Type B pancreatic cell (in vitro differentiated cells): ENCODE data around the gene CEP164. TPM values are rescaled to one million over a fixed set of nuclear protein-coding genes. Genes with fewer than 3 reads are reported as not detected.
"Not testable (repeated sequence)": the region's sequence is repeated elsewhere in the genome, so short reads cannot be mapped to it uniquely, and the experiment has no call there.

Source experiments
- DNase-seq: peaks from one replicate; pipeline ENCODE4 v3.0.0; 2021; ENCODE audit warnings: mixed read lengths; ENCODE audit not compliant: unreplicated experiment; ENCODE audit errors: extremely low spot score
- H3K27ac Mint-ChIP-seq: 2 replicates; pipeline ENCODE4 v1.8.0; 2021; ENCODE audit warnings: mild to moderate bottlenecking, mixed read lengths
- H3K27me3 Mint-ChIP-seq: 2 replicates; pipeline ENCODE4 v1.8.0; 2021; ENCODE audit warnings: mixed read lengths
- H3K36me3 Mint-ChIP-seq: 2 replicates; pipeline ENCODE4 v1.8.0; 2021; ENCODE audit warnings: mixed read lengths
- H3K4me1 Mint-ChIP-seq: one replicate; pipeline ENCODE4 v1.8.0; 2021; ENCODE audit warnings: mixed read lengths; ENCODE audit not compliant: unreplicated experiment
- H3K4me3 Mint-ChIP-seq: 2 replicates; pipeline ENCODE4 v1.8.0; 2021; ENCODE audit warnings: mild to moderate bottlenecking, mixed read lengths
- H3K9me3 Mint-ChIP-seq: 2 replicates; pipeline ENCODE4 v1.8.0; 2021; ENCODE audit warnings: mixed read lengths
- CTCF ChIP-seq: fragments of 200-600 bp; sonication (generic); conservative IDR thresholded peaks from 2 replicates; pipeline ENCODE4 v1.5.0; 2021; ENCODE audit warnings: antibody characterized with exemption, mild to moderate bottlenecking
- total RNA-seq: library from RNA; stranded (reverse); gene quantifications from 2 replicates; pipeline ENCODE4 v1.2.1, GENCODE V29; 2021; ENCODE audit warnings: low replicate concordance

The CEP164 gene
- total RNA-seq, 1 donor from 2014 or later, result 42.1 TPM

- H3K36me3 Mint-ChIP-seq, result peaks cover 57% of the 10 kb centered on the region
- H3K9me3 Mint-ChIP-seq, result no peaks in the 10 kb centered on the region
- no peak overlapping the region for H3K27ac Mint-ChIP-seq
- H3K4me1 Mint-ChIP-seq, result no peaks in the 10 kb centered on the region
- no peaks in the 10 kb centered on the region for H3K27me3 Mint-ChIP-seq
- no peak for TF ChIP-seq CTCF
- no peak overlapping the region for H3K4me3 Mint-ChIP-seq
- DNase-seq, result no peak
Measured at GRCh38 chr11:117396970-117397369, 69.3 kb downstream of the CEP164 start.

- not testable (repeated sequence) for H3K4me1 Mint-ChIP-seq, H3K4me3 Mint-ChIP-seq, DNase-seq, H3K9me3 Mint-ChIP-seq, H3K27me3 Mint-ChIP-seq, H3K27ac Mint-ChIP-seq
- H3K36me3 Mint-ChIP-seq, result peaks cover 63% of the 10 kb centered on the region
Measured at GRCh38 chr11:117398618-117399017, 71.0 kb downstream of the CEP164 start.

GRCh38 chr11:117399100-117399840 is 71.6 kb downstream of the CEP164 start:
- not testable (repeated sequence) for H3K27me3 Mint-ChIP-seq, H3K4me1 Mint-ChIP-seq, H3K9me3 Mint-ChIP-seq, DNase-seq, H3K27ac Mint-ChIP-seq, H3K4me3 Mint-ChIP-seq
- H3K36me3 Mint-ChIP-seq, result peaks cover 67% of the 10 kb centered on the region

- not testable (repeated sequence) for H3K4me3 Mint-ChIP-seq, DNase-seq, H3K4me1 Mint-ChIP-seq, H3K27me3 Mint-ChIP-seq, H3K27ac Mint-ChIP-seq
- Mint-ChIP-seq H3K36me3 (peaks cover 48% of the 10 kb centered on the region), H3K9me3 (peaks cover 10% of the 10 kb centered on the region)
Measured at GRCh38 chr11:117405898-117406297, 78.2 kb downstream of the CEP164 start.

- Mint-ChIP-seq H3K4me1 (peaks cover 10% of the 10 kb centered on the region), H3K27me3 (no peaks in the 10 kb centered on the region), H3K36me3 (peaks cover 44% of the 10 kb centered on the region), H3K4me3 (no peak overlapping the region), H3K27ac (no peak overlapping the region), H3K9me3 (peaks cover 10% of the 10 kb centered on the region)
- no peak for DNase-seq
- TF ChIP-seq CTCF, result no peak
Measured at GRCh38 chr11:117407016-117407415, 79.4 kb downstream of the CEP164 start.

- Mint-ChIP-seq H3K36me3 (peaks cover 36% of the 10 kb centered on the region), H3K4me1 (peaks cover 10% of the 10 kb centered on the region), H3K9me3 (peaks cover 10% of the 10 kb centered on the region), H3K27me3 (no peaks in the 10 kb centered on the region), H3K4me3 (no peak overlapping the region), H3K27ac (no peak overlapping the region)
- no peak for DNase-seq
- no peak for TF ChIP-seq CTCF
Measured at GRCh38 chr11:117408356-117408755, 80.7 kb downstream of the CEP164 start.

- peaks cover 5% of the 10 kb centered on the region for H3K4me1 Mint-ChIP-seq
- no peak for TF ChIP-seq CTCF
- no peak overlapping the region for H3K27ac Mint-ChIP-seq
- peaks cover 34% of the 10 kb centered on the region for H3K36me3 Mint-ChIP-seq
- DNase-seq, result no peak
- no peak overlapping the region for H3K4me3 Mint-ChIP-seq
- peaks cover 5% of the 10 kb centered on the region for H3K9me3 Mint-ChIP-seq
- no peaks in the 10 kb centered on the region for H3K27me3 Mint-ChIP-seq
Measured at GRCh38 chr11:117409511-117409910, 81.9 kb downstream of the CEP164 start.
